GM19023 (cell line): ENCODE results near the gene TTLL1.
"Not testable (repeated sequence)": the region's sequence is repeated elsewhere in the genome, so short reads cannot be mapped to it uniquely, and the experiment has no call there.

Source experiments
- ATAC-seq: cut with Tn5 transposase; IDR thresholded peaks from one replicate; pipeline ENCODE4 v1.9.1; 2021; ENCODE audit warnings: mild to moderate bottlenecking, moderate library complexity; ENCODE audit not compliant: unreplicated experiment

The TTLL1 gene

GRCh38 chr22:43077121-43077877, 11.9 kb downstream of the TTLL1 start:
- no peak for ATAC-seq

- ATAC-seq: no peak
Measured at GRCh38 chr22:43066844-43067385, 22.3 kb downstream of the TTLL1 start.

GRCh38 chr22:43066134-43066533, 23.1 kb downstream of the TTLL1 start:
- no peak for ATAC-seq

- no peak for ATAC-seq
Measured at GRCh38 chr22:43060183-43060582, 29.0 kb downstream of the TTLL1 start.

GRCh38 chr22:43057641-43058040, 31.6 kb downstream of the TTLL1 start:
- ATAC-seq: no peak

- no peak for ATAC-seq
Measured at GRCh38 chr22:43053176-43053575, 36.0 kb downstream of the TTLL1 start.

- no peak for ATAC-seq
Measured at GRCh38 chr22:43050995-43051394, 38.2 kb downstream of the TTLL1 start.

GRCh38 chr22:43047605-43048004, 41.6 kb downstream of the TTLL1 start:
- ATAC-seq: no peak

GRCh38 chr22:43044290-43044712, 44.9 kb downstream of the TTLL1 start:
- no peak for ATAC-seq

- no peak for ATAC-seq
Measured at GRCh38 chr22:43042101-43042780, 47.0 kb downstream of the TTLL1 start.

- no peak for ATAC-seq
Measured at GRCh38 chr22:43039800-43040199, 49.4 kb downstream of the TTLL1 start.

GRCh38 chr22:43038325-43038724, 50.9 kb downstream of the TTLL1 start:
- ATAC-seq: no peak

GRCh38 chr22:43036282-43036829, 52.8 kb downstream of the TTLL1 start:
- no peak for ATAC-seq

- ATAC-seq: no peak
Measured at GRCh38 chr22:43035250-43035649, 53.9 kb downstream of the TTLL1 start.

GRCh38 chr22:43031617-43032016, 57.6 kb downstream of the TTLL1 start:
- no peak for ATAC-seq

GRCh38 chr22:43018615-43019014, 70.6 kb downstream of the TTLL1 start:
- no peak for ATAC-seq

GRCh38 chr22:43017525-43018460, 71.4 kb downstream of the TTLL1 start:
- no peak for ATAC-seq

GRCh38 chr22:43016150-43016549, 73.0 kb downstream of the TTLL1 start:
- not testable (repeated sequence) for ATAC-seq

GRCh38 chr22:43015677-43016042, 73.5 kb downstream of the TTLL1 start:
- no peak for ATAC-seq

GRCh38 chr22:43014869-43015676, 74.1 kb downstream of the TTLL1 start, which contains the start of gene PACSIN2:
PACSIN2 (minus strand) TSS chr22:43015149; CDS start chr22:42912080, 103,069 bp downstream.
- peak; percentile 93 for ATAC-seq
